Retinal pigment epithelial cell (primary cell): ENCODE data around the gene CALB2.
"Not testable (repeated sequence)": the region's sequence is repeated elsewhere in the genome, so short reads cannot be mapped to it uniquely, and the experiment has no call there.

Experiments
- DNase-seq: peaks from one replicate; pipeline ENCODE4 v3.0.0-alpha.2; 2010; ENCODE audit warnings: low read depth
- H3K4me3 ChIP-seq: 2 replicates; pipeline ENCODE4 v1.5.1; 2011; ENCODE audit warnings: mild to moderate bottlenecking, low read length, control low read depth, moderate library complexity
- TF ChIP-seq, protein P1 (sequence below): conservative IDR thresholded peaks from 2 replicates; pipeline ENCODE4 v1.5.1; 2011; ENCODE audit warnings: low read depth, low read length, control low read depth, inconsistent platforms

CALB2 gene

DNA sequence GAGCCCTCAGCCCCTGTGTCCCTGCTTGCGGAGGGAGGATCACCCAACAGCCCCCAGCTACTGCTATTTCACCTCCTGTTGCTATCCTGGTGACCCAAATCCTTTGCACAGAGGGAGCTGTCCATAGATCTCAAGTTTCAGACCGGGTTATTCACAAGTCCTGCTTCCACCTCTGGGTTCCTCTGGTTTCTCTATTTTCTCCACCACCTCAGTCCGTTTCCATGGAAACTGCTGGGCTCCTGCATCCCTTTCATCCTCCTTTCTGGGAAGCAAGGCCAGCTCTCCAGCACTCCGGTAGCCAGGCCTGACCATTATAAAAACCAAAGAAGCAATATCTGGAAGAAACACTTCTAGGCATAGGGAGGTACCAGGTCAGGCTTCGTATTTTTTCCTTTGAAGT is 4.8 kb upstream of the CALB2 start:
- TF ChIP-seq, protein P1, sequence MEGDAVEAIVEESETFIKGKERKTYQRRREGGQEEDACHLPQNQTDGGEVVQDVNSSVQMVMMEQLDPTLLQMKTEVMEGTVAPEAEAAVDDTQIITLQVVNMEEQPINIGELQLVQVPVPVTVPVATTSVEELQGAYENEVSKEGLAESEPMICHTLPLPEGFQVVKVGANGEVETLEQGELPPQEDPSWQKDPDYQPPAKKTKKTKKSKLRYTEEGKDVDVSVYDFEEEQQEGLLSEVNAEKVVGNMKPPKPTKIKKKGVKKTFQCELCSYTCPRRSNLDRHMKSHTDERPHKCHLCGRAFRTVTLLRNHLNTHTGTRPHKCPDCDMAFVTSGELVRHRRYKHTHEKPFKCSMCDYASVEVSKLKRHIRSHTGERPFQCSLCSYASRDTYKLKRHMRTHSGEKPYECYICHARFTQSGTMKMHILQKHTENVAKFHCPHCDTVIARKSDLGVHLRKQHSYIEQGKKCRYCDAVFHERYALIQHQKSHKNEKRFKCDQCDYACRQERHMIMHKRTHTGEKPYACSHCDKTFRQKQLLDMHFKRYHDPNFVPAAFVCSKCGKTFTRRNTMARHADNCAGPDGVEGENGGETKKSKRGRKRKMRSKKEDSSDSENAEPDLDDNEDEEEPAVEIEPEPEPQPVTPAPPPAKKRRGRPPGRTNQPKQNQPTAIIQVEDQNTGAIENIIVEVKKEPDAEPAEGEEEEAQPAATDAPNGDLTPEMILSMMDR, result no peak
- no peak overlapping the region for H3K4me3 ChIP-seq
- no peak for DNase-seq

DNA sequence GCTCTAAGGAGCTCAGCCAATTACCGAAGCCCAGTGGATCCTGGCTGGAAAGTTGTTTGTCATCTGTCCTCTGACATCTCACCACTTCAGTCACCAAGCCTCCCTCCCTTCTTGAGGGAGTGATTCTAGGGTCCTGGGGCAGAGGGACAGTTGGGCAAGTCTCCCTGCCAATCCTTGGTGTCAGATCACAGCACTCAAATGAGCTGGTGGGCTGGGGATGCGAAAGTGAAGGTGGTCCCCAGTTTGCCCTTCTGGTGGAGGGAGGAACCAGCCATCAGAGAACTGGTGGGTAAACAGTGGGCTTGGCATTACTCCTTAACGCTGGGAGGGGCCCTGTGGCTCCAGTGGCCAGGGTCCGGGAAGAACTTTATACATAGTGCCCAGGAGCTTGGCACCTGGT is 4.4 kb upstream of the CALB2 start:
- H3K4me3 ChIP-seq, result no peak overlapping the region
- TF ChIP-seq, protein P1, result no peak
- DNase-seq, result no peak

DNA sequence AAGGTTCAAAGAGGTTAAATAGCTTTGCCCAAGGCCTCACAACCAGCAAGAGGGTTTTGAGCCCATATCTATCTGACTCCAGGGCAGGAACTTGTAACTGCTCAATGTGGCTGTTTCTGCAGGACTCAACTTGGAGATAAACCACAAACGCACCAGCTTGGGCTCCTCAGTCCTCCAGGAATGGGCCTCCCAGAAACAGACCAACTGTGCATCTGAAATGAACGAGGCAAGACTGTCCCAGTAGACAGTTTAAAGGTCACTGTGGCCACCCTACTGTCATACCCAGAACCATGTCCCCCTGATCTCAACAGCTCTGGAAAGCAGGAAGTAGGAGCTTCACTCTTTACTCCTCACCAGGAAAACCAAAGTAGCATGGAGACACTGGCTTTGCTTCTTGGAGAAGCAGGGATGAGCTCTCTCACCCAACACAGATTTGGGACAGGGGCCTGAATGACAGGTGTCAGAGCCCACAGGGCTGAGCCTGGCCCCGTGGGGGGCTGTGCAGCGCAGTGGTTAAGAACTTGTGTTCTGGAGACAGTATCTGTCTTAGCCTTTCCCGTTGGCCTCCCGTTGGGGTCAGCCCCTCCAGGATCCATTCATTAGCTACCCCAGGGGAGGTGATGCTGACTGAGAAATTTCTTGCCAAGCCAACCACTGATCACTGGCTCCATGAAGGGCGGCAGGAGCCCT is 2.3 kb upstream of the CALB2 start:
- no peak overlapping the region for H3K4me3 ChIP-seq
- TF ChIP-seq, protein P1, result no peak
- DNase-seq, result no peak

DNA sequence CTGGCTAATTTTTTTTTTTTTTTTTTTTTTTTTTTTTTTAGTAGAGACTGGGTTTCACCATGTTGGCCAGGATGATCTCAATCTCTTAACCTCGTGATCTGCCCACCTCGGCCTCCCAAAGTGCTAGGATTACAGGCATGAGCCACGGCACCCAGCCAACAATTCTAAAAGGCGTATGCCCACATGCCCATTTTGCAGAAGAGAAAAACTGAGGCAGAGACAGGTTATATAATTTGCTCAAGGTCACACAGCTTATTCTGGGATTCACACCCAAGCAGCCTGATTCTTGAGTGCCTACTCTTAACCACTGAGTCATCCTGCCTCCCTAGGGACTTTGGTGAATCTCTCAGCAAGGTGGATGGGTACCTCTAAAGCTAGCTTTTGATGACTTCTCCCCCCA is 1.6 kb upstream of the CALB2 start:
- DNase-seq, H3K4me3 ChIP-seq: not testable (repeated sequence)

DNA sequence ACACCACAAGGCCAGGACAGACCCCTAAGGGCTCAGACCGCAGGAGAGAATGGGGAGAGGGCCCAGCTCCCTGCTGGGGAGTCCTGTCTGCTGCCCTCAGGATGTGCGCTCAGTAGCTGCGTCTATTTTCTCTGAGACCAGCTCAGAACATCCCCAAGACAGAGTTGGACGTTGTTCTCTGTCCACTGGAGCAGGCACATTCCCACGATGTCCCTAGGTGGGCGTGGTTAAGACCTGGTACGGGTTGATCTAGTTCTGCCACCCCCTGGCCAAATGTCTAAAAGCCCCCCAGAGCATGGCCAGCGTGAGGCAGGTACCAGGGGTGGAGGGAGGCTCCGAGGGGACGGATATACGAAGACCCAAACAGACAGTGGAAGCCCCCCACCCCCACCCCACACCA is 842 bp upstream of the CALB2 start:
- H3K4me3 ChIP-seq, result no peak overlapping the region
- DNase-seq, result no peak
- TF ChIP-seq, protein P1, result peak; percentile 15

DNA sequence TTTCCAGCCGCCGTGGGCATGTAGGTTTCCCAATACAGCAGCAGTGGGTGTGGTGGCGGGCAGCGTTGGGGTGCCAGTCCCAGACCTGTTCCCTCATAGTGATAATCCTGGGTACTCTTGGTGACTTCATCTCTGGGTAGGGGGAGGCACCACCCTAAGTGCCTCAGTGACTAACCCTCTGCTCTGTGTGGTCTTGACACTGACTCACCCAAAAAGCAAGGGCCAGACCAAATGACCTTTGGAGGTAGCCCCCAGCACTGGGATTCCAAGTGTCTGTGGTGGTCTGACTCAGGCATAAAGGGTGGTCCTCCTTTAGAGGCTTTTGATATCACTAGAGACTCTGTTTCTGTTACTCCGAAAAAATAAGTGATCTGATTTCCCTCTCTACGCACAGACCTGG is 908 bp downstream of the CALB2 start:
- H3K4me3 ChIP-seq, result no peak overlapping the region
- DNase-seq, result no peak
- TF ChIP-seq, protein P1, result no peak

DNA sequence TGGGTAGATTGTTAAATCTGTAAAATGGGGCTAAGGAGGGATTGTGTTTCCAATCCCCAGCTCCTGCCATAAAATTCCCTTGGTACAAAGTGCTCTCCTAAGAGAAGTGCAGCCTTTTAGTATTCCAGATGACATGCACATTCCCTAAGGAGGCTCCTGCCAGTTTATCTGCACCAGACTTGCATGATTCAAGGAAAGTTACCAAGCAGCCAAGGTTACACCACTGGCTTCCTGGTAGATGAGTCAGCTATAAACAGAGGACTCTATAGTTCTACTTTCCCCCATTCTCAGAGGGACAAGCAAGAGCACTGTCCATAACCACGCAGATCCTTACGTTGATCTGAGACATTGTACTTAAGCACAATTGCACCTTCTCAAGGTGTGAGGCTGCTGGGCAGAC is 1.9 kb downstream of the CALB2 start:
- H3K4me3 ChIP-seq, result no peak overlapping the region
- peak; percentile 36 for DNase-seq
- TF ChIP-seq, protein P1, result no peak
